ENCODE results near the gene ENTPD1. TPM values are rescaled to one million over a fixed set of nuclear protein-coding genes. Genes with fewer than 3 reads are reported as not detected.
"Not testable (repeated sequence)": the region's sequence is repeated elsewhere in the genome, so short reads cannot be mapped to it uniquely, and the experiment has no call there.

Gene ENTPD1
- total RNA-seq, 1 experiment from 2014 or later = not detected

GRCh38 chr10:95770084-95770720, 14.2 kb downstream of the ENTPD1 start:
- Mint-ChIP-seq H3K9me3 (ENCODE audit: unreplicated experiment) (no peaks in the 10 kb centered on the region), H3K4me1 (ENCODE audit: insufficient read depth, unreplicated experiment) (no peaks in the 10 kb centered on the region), H3K27me3 (ENCODE audit: insufficient read depth, unreplicated experiment) (peaks cover 11% of the 10 kb centered on the region), H3K4me3 (ENCODE audit: unreplicated experiment) (no peak overlapping the region), H3K36me3 (ENCODE audit: insufficient read depth, unreplicated experiment) (no peaks in the 10 kb centered on the region), H3K27ac (ENCODE audit: low read depth, unreplicated experiment) (no peak overlapping the region)
- no peak for DNase-seq (ENCODE audit: unreplicated experiment)
- ChIA-PET POLR2A (no interaction called here), CTCF (no interaction called here)
- no peak for TF ChIP-seq CTCF (IDR thresholded peaks at IDR 0.05; ENCODE audit: unreplicated experiment)
- intact Hi-C loops (cut with micrococcal nuclease) = no loop called here
- BruUV-seq (replicated peaks) = no TSS peak

GRCh38 chr10:95773454-95773853, 17.5 kb downstream of the ENTPD1 start:
- CTCF ChIA-PET; H3K27me3 Mint-ChIP-seq (ENCODE audit: insufficient read depth, unreplicated experiment); POLR2A ChIA-PET; DNase-seq (ENCODE audit: unreplicated experiment); H3K4me3 Mint-ChIP-seq (ENCODE audit: unreplicated experiment); BruUV-seq (replicated peaks); H3K27ac Mint-ChIP-seq (ENCODE audit: low read depth, unreplicated experiment); H3K36me3 Mint-ChIP-seq (ENCODE audit: insufficient read depth, unreplicated experiment); intact Hi-C loops (cut with micrococcal nuclease); H3K4me1 Mint-ChIP-seq (ENCODE audit: insufficient read depth, unreplicated experiment); H3K9me3 Mint-ChIP-seq (ENCODE audit: unreplicated experiment): not testable (repeated sequence)

- H3K9me3 Mint-ChIP-seq (ENCODE audit: unreplicated experiment); intact Hi-C loops (cut with micrococcal nuclease); BruUV-seq (replicated peaks); H3K27me3 Mint-ChIP-seq (ENCODE audit: insufficient read depth, unreplicated experiment); H3K36me3 Mint-ChIP-seq (ENCODE audit: insufficient read depth, unreplicated experiment); DNase-seq (ENCODE audit: unreplicated experiment); H3K27ac Mint-ChIP-seq (ENCODE audit: low read depth, unreplicated experiment); H3K4me3 Mint-ChIP-seq (ENCODE audit: unreplicated experiment); H3K4me1 Mint-ChIP-seq (ENCODE audit: insufficient read depth, unreplicated experiment): not testable (repeated sequence)
- POLR2A ChIA-PET = interaction anchor here (0.6 kb wide), 1 partner anchor 183 kb away, joined by 3 read pairs; no protein-coding TSS in a partner anchor
- CTCF ChIA-PET = interaction anchor here (1.1 kb wide), 1 partner anchor 46 kb away, joined by 3 read pairs; no protein-coding TSS in a partner anchor
Measured at GRCh38 chr10:95777638-95778037, 21.7 kb downstream of the ENTPD1 start.

- Mint-ChIP-seq H3K27me3 (ENCODE audit: insufficient read depth, unreplicated experiment) (peaks cover 16% of the 10 kb centered on the region), H3K9me3 (ENCODE audit: unreplicated experiment) (no peaks in the 10 kb centered on the region), H3K4me3 (ENCODE audit: unreplicated experiment) (no peak overlapping the region), H3K36me3 (ENCODE audit: insufficient read depth, unreplicated experiment) (no peaks in the 10 kb centered on the region), H3K4me1 (ENCODE audit: insufficient read depth, unreplicated experiment) (no peaks in the 10 kb centered on the region), H3K27ac (ENCODE audit: low read depth, unreplicated experiment) (no peak overlapping the region)
- ChIA-PET POLR2A (interaction anchor here (0.8 kb wide), 1 partner anchor 26 kb away, joined by 4 read pairs; the partner anchor contains the start of gene ENTPD1), CTCF (no interaction called here)
- intact Hi-C loops (cut with micrococcal nuclease) = no loop called here
- no peak for DNase-seq (ENCODE audit: unreplicated experiment)
- TF ChIP-seq CTCF (IDR thresholded peaks at IDR 0.05; ENCODE audit: unreplicated experiment) = no peak
- BruUV-seq (replicated peaks) = no TSS peak
Measured at GRCh38 chr10:95782318-95782717, 26.4 kb downstream of the ENTPD1 start.

- intact Hi-C loops (cut with micrococcal nuclease) = no loop called here
- no peaks in the 10 kb centered on the region for H3K36me3 Mint-ChIP-seq (ENCODE audit: insufficient read depth, unreplicated experiment)
- peaks cover 2% of the 10 kb centered on the region for H3K4me1 Mint-ChIP-seq (ENCODE audit: insufficient read depth, unreplicated experiment)
- peaks cover 16% of the 10 kb centered on the region for H3K27me3 Mint-ChIP-seq (ENCODE audit: insufficient read depth, unreplicated experiment)
- POLR2A ChIA-PET = interaction anchor here (0.6 kb wide), 1 partner anchor 64 kb away, joined by 3 read pairs; no protein-coding TSS in a partner anchor
- no peak overlapping the region for H3K4me3 Mint-ChIP-seq (ENCODE audit: unreplicated experiment)
- H3K27ac Mint-ChIP-seq (ENCODE audit: low read depth, unreplicated experiment) = no peak overlapping the region
- CTCF ChIA-PET = no interaction called here
- no TSS peak for BruUV-seq (replicated peaks)
- no peak for TF ChIP-seq CTCF (IDR thresholded peaks at IDR 0.05; ENCODE audit: unreplicated experiment)
- no peaks in the 10 kb centered on the region for H3K9me3 Mint-ChIP-seq (ENCODE audit: unreplicated experiment)
- no peak for DNase-seq (ENCODE audit: unreplicated experiment)
Measured at GRCh38 chr10:95783741-95784140, 27.8 kb downstream of the ENTPD1 start.
